Endodermal cell (in vitro differentiated cells): ENCODE measurements around the gene PYY. TPM values are rescaled to one million over a fixed set of nuclear protein-coding genes. Genes with fewer than 3 reads are reported as not detected.
"Not testable (repeated sequence)": the region's sequence is repeated elsewhere in the genome, so short reads cannot be mapped to it uniquely, and the experiment has no call there.

ENCODE experiments used
- DNase-seq: peaks from one replicate; pipeline ENCODE4 v3.0.0-alpha.2; 2017
- H3K27ac ChIP-seq: 2 replicates; pipeline ENCODE4 v1.5.1; 2013; ENCODE audit warnings: mild to moderate bottlenecking, low read depth, low read length, moderate library complexity
- H3K27me3 ChIP-seq: 2 replicates; pipeline ENCODE4 v1.6.1; 2013; ENCODE audit warnings: mild to moderate bottlenecking, low read length, moderate library complexity; ENCODE audit not compliant: insufficient read depth, control insufficient read depth, poor library complexity, severe bottlenecking
- H3K36me3 ChIP-seq: 2 replicates; pipeline ENCODE4 v1.7.0; 2013; ENCODE audit warnings: mild to moderate bottlenecking, low read length, moderate library complexity; ENCODE audit not compliant: control insufficient read depth, insufficient read depth
- H3K4me1 ChIP-seq: one replicate; pipeline ENCODE4 v1.7.0; 2013; ENCODE audit warnings: low read length; ENCODE audit not compliant: control insufficient read depth, insufficient read depth
- H3K4me3 ChIP-seq: 2 replicates; pipeline ENCODE4 v1.5.1; 2013; ENCODE audit warnings: mild to moderate bottlenecking, low read length, moderate library complexity
- H3K9ac ChIP-seq: 2 replicates; pipeline ENCODE4 v1.6.1; 2013; ENCODE audit warnings: mild to moderate bottlenecking, low read length, moderate library complexity; ENCODE audit not compliant: poor library complexity, severe bottlenecking; ENCODE audit errors: extremely low read depth
- H3K9me3 ChIP-seq: 2 replicates; pipeline ENCODE4 v1.6.1; 2013; ENCODE audit warnings: mild to moderate bottlenecking, low read length, moderate library complexity; ENCODE audit not compliant: control insufficient read depth
- H3K27ac Mint-ChIP-seq: 2 replicates; pipeline ENCODE4 v1.8.0; 2020; ENCODE audit warnings: mixed read lengths
- H3K27me3 Mint-ChIP-seq: 2 replicates; pipeline ENCODE4 v1.8.0; 2021; ENCODE audit warnings: mild to moderate bottlenecking, mixed read lengths; ENCODE audit not compliant: insufficient read depth
- H3K36me3 Mint-ChIP-seq: 2 replicates; pipeline ENCODE4 v1.8.0; 2020; ENCODE audit warnings: low read depth, mixed read lengths
- H3K4me1 Mint-ChIP-seq: 2 replicates; pipeline ENCODE4 v1.8.0; 2020; ENCODE audit warnings: mixed read lengths
- H3K4me3 Mint-ChIP-seq: 2 replicates; pipeline ENCODE4 v1.8.0; 2020; ENCODE audit warnings: mild to moderate bottlenecking, moderate library complexity, mixed read lengths
- H3K9me3 Mint-ChIP-seq: 2 replicates; pipeline ENCODE4 v1.8.0; 2020; ENCODE audit warnings: mild to moderate bottlenecking, mixed read lengths
- WGBS, 2 experiments: methylation state at CpG; one replicate each; pipeline versions ENCODE4 v1.1.5 to v1.1.7; 2013; ENCODE audit warnings: missing lambda C conversion rate in 2 of 2, mixed read lengths in 1 of 2; ENCODE audit not compliant: insufficient coverage in 1 of 2, insufficient read length in 1 of 2; 5-methylcytosine and 5-hydroxymethylcytosine counted together
- total RNA-seq, 2 donors: library from RNA; stranded (reverse); fragmentation: NEBNext Ultra II Directional in 1 of 2; extraction: Animal tissue kit (Norgen Biotek cat#: 25700) in 1 of 2; gene quantifications; 2 replicates in 1 of 2; 3 replicates in 1 of 2; pipeline ENCODE4 v1.2.1, GENCODE V29; 2021
- TF ChIP-seq, protein P1 (sequence below): fragments of 200-600 bp; sonication (generic); conservative IDR thresholded peaks from 2 replicates; pipeline ENCODE4 v1.5.0; 2021; ENCODE audit warnings: antibody characterized with exemption, mild to moderate bottlenecking

PYY gene
- total RNA-seq, 2 donors from 2014 or later = 1.3 to 1.4 TPM

DNA sequence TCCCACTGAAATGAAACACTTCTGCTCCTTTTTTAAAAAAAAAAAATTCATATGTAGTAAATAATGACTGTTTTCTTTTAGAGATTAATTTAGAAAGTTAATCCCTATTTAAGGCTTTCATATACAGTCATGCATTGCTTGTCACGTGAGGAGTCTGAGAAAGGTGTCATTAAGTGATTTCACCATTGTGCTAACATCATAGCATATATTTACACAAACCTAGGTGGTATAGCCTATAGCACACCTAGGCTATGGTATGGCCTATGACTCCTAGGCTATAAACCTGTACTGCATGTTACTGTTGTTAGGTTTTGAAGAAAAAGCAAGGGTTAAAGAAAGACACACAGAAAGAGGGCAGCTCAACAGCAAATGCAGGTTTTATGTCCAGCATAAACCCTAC, 25.1 kb downstream of the PYY start:
- no peaks in the 10 kb centered on the region for H3K4me1 ChIP-seq
- H3K4me3 Mint-ChIP-seq = no peak overlapping the region

DNA sequence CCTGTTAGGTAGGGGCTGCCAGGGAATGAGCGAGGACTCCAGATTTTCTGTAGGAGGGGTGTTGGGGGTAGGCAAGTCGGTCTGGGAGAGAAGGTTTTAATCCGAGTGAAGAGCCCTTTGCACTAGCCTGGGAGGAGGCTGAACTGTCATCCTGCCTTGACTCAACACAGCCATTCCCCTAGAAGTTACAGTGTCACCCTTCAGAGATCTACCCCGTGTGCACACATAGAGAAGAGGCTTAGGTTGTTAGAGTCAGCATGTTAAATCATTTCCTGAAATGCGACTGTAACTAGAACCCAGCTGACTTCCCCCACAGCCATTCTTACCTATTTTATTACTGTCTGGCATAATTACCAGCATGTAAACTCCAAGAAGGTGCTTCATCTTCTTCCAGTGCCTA, 25.8 kb downstream of the PYY start:
- H3K27me3 ChIP-seq = peaks cover 41% of the 10 kb centered on the region
- not testable (repeated sequence) for H3K9me3 Mint-ChIP-seq, H3K9me3 ChIP-seq, H3K27ac ChIP-seq, DNase-seq, H3K27ac Mint-ChIP-seq, H3K9ac ChIP-seq, H3K4me1 ChIP-seq, H3K36me3 Mint-ChIP-seq, H3K4me1 Mint-ChIP-seq, H3K36me3 ChIP-seq, H3K4me3 ChIP-seq
- H3K27me3 Mint-ChIP-seq = peaks cover 51% of the 10 kb centered on the region
- peak overlapping the region; percentile 32 for H3K4me3 Mint-ChIP-seq
- 26% methylated on average over 4 of the region's 5 CpGs; no CpG with 5 or more reads in 1 of the 2 experiments for WGBS, 2 experiments

More for the DNA sequence above, 25.1 kb downstream of the PYY start:
- H3K27ac ChIP-seq = no peak overlapping the region
- H3K4me3 ChIP-seq = no peak overlapping the region
- TF ChIP-seq, protein P1, sequence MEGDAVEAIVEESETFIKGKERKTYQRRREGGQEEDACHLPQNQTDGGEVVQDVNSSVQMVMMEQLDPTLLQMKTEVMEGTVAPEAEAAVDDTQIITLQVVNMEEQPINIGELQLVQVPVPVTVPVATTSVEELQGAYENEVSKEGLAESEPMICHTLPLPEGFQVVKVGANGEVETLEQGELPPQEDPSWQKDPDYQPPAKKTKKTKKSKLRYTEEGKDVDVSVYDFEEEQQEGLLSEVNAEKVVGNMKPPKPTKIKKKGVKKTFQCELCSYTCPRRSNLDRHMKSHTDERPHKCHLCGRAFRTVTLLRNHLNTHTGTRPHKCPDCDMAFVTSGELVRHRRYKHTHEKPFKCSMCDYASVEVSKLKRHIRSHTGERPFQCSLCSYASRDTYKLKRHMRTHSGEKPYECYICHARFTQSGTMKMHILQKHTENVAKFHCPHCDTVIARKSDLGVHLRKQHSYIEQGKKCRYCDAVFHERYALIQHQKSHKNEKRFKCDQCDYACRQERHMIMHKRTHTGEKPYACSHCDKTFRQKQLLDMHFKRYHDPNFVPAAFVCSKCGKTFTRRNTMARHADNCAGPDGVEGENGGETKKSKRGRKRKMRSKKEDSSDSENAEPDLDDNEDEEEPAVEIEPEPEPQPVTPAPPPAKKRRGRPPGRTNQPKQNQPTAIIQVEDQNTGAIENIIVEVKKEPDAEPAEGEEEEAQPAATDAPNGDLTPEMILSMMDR = no peak
- H3K27me3 ChIP-seq = peaks cover 41% of the 10 kb centered on the region
- H3K36me3 Mint-ChIP-seq = no peaks in the 10 kb centered on the region
- no peak for DNase-seq
- H3K27me3 Mint-ChIP-seq = peaks cover 45% of the 10 kb centered on the region
- 92% methylated on average over 1 of the region's 1 CpG; no CpG with 5 or more reads in 1 of the 2 experiments for WGBS, 2 experiments
- no peak overlapping the region for H3K27ac Mint-ChIP-seq
- no peaks in the 10 kb centered on the region for H3K9me3 Mint-ChIP-seq
- no peak overlapping the region for H3K9ac ChIP-seq
- no peaks in the 10 kb centered on the region for H3K36me3 ChIP-seq
- H3K9me3 ChIP-seq = no peaks in the 10 kb centered on the region
- peaks cover 5% of the 10 kb centered on the region for H3K4me1 Mint-ChIP-seq

DNA sequence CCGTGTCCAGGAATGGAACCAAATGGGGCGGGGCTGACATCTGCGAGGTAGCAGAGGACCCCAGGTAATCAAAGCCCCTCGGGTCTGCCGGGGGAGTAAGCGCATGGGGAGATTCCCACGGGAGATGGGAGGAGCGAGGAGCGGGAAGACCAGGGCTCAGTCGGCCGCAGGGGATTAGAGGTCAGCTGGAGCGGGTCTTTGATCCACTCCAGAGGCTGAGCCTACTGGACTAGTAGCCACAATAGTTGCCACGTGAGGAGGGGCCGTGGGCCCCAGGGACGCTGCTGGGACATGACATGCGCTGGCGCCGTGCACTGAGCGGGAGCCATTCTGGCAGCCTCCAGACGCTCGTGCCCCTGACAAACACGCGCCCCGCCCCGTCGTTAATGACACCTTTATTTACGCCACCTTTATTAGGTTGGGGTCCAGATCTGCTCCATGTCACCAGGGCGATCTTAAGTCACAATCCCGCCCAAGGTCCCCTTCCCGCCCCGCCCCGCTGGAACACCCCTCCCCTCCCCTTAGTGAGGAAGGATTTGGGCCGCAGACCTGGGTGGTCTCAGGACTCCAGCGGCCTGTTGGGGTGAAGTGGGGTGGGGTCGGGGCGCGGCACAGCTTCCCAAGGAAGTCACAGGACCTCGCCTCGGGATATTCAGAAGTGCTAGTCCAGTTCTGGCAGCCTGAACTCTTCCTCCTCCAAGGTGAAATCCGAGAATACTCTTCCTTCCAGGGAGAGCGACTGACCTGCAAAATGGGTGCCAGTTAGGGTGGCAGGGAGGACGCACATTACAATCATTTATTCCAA, 26.5 kb downstream of the PYY start:
- Mint-ChIP-seq H3K4me3 (peak overlapping the region; percentile 32), H3K4me1 (peaks cover 5% of the 10 kb centered on the region), H3K27me3 (peaks cover 53% of the 10 kb centered on the region), H3K36me3 (no peaks in the 10 kb centered on the region), H3K27ac (no peak overlapping the region), H3K9me3 (no peaks in the 10 kb centered on the region)
- Histone ChIP-seq H3K9me3 (no peaks in the 10 kb centered on the region), H3K27ac (no peak overlapping the region), H3K36me3 (no peaks in the 10 kb centered on the region), H3K4me1 (no peaks in the 10 kb centered on the region), H3K9ac (no peak overlapping the region), H3K4me3 (no peak overlapping the region), H3K27me3 (peaks cover 41% of the 10 kb centered on the region)
- WGBS, 2 experiments = 25 to 40% methylated on average over 28 to 37 of the region's 42 CpGs
- no peak for DNase-seq
- TF ChIP-seq, protein P1 = no peak
